NCI-H2196 (cell line): Measurements from ENCODE around the gene ACTR1B.
"Not testable (repeated sequence)": the region's sequence is repeated elsewhere in the genome, so short reads cannot be mapped to it uniquely, and the experiment has no call there.

Experiments used
- DNase-seq: peaks from one replicate; lab custom pipeline; 2025; ENCODE audit not compliant: unreplicated experiment; lab: John Stamatoyannopoulos, UW

ACTR1B gene

GRCh38 chr2:97691166-97691565 lies 27.3 kb upstream of the ACTR1B start:
- DNase-seq = no peak

GRCh38 chr2:97688062-97688827 lies 24.4 kb upstream of the ACTR1B start:
- no peak for DNase-seq

GRCh38 chr2:97687235-97687634 lies 23.4 kb upstream of the ACTR1B start:
- not testable (repeated sequence) for DNase-seq

GRCh38 chr2:97678298-97678697 lies 14.5 kb upstream of the ACTR1B start:
- no peak for DNase-seq

- no peak for DNase-seq
Measured at GRCh38 chr2:97677480-97677879, 13.6 kb upstream of the ACTR1B start.

- no peak for DNase-seq
Measured at GRCh38 chr2:97676620-97677019, 12.8 kb upstream of the ACTR1B start.

GRCh38 chr2:97675430-97676113 lies 11.7 kb upstream of the ACTR1B start:
- DNase-seq = no peak

DNA sequence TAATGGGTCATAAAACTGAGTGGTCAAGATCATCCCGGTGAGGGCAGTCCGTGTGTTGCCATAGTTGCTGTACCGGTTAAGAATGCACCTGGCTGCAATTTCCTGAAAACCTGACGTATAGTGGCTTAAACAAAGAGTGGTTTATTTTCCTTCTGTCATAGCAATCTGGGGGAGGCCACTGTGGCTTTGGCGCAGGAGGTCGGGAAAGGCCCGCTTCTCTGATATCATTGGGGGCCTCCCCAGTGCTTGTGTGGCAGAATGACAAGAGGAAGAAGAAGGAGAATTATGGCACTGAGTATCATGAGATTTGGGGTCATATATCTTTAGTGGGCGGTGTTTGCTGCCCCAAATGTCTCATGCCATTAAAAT lies 10.1 kb upstream of the ACTR1B start:
- no peak for DNase-seq

DNA sequence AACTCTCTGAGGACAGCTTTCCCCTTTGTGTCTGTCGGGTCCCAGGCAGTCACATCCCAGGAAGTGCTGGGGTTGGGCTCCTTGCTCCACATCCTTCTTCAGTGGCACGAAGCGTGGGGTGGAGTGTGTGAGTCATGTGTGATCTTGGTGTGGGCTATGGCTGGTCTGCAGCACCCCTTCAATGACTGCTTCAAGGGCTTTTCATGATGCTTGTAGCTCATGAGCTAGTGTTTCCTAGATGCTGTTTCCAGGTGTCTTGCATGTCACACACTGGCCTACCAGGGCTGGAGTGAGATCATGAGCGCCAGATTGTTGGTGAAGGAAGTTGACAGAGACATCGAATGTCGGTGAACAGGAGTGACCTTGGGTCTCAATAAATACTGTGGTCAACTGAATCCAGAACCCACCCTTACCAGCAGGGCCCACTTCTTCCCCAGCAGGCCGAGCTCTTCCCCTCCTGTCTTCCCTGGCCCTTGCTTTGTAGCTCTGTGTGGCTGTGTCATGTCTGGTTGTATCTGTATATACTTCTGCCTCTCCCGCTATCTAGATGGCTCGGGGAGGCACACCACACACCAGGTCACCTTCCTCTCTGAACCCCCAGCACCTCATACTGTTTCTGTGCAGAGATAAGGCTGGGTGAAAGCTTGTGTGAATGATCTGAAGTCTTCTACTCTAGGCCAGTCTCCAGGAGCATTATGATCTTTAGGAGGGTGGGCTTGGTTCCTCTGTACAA lies 9.5 kb upstream of the ACTR1B start:
- DNase-seq = no peak

GRCh38 chr2:97672606-97673140 lies 8.8 kb upstream of the ACTR1B start:
- DNase-seq = not testable (repeated sequence)

GRCh38 chr2:97671526-97671925 lies 7.7 kb upstream of the ACTR1B start:
- no peak for DNase-seq

- DNase-seq = no peak
Measured at GRCh38 chr2:97670471-97670870, 6.6 kb upstream of the ACTR1B start.

GRCh38 chr2:97669448-97669847 lies 5.6 kb upstream of the ACTR1B start, which contains the start of gene C2orf92:
Gene C2orf92 (plus strand): TSS chr2:97669713. CDS start chr2:97669789, 76 bp downstream.
- no peak for DNase-seq

- DNase-seq = peak; percentile 60
Measured at GRCh38 chr2:97664636-97664970, 759 bp upstream of the ACTR1B start.

- peak; percentile 68 for DNase-seq
Measured at GRCh38 chr2:97663626-97663961, 250 bp downstream of the ACTR1B start.

DNA sequence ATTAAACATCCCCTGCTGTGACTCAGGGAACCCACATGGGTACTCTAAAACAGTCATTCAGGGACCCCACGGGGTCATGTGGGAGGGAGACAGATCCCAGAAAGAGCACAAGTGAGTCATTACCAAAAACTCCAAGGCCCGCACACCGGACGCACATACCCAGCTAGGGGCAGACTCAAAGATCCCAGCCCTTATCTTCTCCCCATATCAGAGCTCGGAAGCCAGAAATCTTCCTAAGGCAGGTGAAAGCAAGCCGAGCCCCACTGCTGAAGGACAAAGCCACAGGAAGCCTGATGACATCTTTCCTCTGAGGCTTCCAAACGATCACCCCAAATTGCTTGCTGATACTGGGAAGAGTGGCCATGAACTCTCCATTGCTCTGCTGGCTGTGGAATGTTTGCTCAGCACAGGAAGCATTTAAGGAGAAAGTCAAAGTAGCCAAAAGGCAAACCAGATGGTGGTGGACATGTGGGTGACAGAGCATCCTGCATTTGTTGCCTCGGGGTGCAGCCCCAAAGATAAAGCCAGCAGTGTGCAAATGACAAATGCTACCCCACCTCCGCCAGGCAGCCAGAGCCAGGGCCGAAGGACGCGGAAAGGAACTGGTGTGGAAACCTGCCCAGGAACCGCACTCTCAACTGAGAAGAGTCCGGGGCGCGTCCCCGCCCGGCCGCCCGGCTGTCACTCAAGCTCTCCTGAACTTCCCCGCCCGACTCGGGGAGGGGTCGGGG lies 784 bp downstream of the ACTR1B start:
- no peak for DNase-seq

GRCh38 chr2:97662386-97662894 lies 1.4 kb downstream of the ACTR1B start:
- no peak for DNase-seq

DNA sequence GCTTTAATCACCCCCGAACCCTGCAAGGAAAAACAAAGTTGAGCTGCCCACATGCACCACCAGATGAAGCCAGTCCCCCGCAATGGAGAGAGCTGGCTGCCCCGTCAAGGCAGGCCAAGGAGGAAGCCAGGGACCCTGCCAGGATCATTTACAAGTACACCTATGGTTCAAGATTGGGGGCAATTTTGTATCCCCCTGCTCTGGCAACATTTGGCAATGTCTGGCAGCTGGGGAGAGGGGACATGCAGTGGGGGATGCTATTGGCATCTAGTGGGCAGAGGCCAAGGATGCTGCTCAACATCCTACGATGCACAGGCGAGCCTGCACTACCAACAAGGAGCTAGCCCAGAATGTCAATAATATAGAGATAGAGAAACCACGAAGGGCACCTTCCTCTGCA lies 1.9 kb downstream of the ACTR1B start:
- no peak for DNase-seq

DNA sequence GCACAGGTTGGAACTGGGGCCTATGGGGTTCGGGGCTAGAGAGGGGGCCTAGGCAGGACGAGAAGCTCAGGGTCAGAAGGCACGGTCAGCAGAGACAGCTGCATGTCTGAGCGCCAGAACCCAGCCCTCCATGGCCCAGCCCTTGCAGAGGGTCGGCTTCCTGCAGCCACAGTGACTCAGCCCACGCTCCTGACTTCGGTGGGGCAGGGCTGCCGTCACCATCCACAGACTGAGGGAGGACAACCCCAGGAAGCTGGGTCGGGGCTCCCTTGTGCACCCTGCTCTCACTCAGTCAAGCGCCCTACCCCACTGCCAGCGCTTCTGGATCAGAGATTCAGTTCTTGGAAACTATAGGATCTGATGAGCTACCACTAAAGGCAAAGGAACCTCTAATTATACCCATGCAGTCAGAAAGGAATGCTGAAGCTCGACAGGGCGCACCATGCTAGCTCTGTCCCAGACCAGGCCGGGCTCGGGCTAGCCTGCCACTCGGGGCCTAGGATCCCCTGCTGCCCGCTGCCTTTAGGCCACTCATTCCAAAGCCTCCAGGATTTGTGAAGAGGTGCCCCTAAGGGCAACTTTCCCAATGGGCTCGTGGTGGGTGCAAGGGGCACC lies 3.0 kb downstream of the ACTR1B start:
- DNase-seq = no peak

DNA sequence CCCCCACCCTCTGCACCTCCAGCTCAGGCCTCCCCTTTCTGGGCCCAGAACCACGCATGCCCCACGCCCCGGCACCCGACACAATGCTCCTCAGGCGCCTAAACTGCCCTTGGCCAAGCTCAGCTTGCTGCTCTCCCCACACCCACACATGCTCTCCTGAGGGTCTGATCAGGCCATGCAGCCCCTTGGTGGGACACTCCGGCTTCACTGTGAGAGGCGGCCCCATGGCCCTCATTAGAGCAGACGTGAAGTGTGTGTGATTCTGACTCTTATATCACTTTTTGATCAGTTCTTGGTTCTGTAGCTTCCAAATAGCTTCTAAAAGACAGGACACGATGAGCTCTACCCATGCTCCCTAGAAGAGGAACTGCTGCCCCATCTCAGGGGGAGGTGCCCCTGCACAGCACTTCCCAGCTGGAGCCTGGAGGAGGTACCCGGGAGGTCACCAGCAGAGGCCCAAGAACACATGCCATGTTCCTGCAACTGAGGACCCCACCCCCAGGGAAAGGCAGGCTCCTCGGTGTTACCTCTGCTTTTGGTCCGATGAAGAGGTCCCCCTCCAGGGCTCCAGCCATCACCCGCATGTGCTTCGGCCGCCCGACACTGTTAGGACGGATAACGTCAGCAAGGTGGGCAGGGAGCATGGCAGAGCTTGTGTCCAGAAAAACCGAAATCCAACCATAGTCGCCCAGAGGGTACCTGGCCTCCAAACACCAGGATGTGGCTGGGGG lies 3.6 kb downstream of the ACTR1B start:
- no peak for DNase-seq
